ENCODE measurements around the gene DHDH. TPM values are rescaled to one million over a fixed set of nuclear protein-coding genes. Genes with fewer than 3 reads are reported as not detected.

DHDH gene
- polyA plus RNA-seq, 1 experiment: not detected

- CTCF ChIA-PET: no interaction called here
Measured at GRCh38 chr19:48985711-48986110, 52.2 kb downstream of the DHDH start.

GRCh38 chr19:48986211-48986610 is 52.7 kb downstream of the DHDH start:
- Histone ChIP-seq H3K36me3 (ENCODE audit: control insufficient read depth, insufficient read depth, low read length) (peaks cover 51% of the 10 kb centered on the region), H3K27me3 (ENCODE audit: control insufficient read depth, insufficient read depth, low read length) (no peaks in the 10 kb centered on the region), H3K4me3 (ENCODE audit: low read depth, low read length) (no peak overlapping the region)
- no peak for TF ChIP-seq CTCF (IDR thresholded peaks at IDR 0.05; ENCODE audit: insufficient read depth, low read depth, low read length)
- POLR2A ChIA-PET: no interaction called here
- CTCF ChIA-PET: interaction anchor here (1.8 kb wide), 1 partner anchor 16 kb away, joined by 5 read pairs; no protein-coding TSS in a partner anchor
- DNase-seq (ENCODE audit: low read depth): no peak

More at GRCh38 chr19:48985711-48986110, 52.2 kb downstream of the DHDH start:
- no peak for DNase-seq (ENCODE audit: low read depth)
- Histone ChIP-seq H3K36me3 (ENCODE audit: control insufficient read depth, insufficient read depth, low read length) (peaks cover 47% of the 10 kb centered on the region), H3K4me3 (ENCODE audit: low read depth, low read length) (no peak overlapping the region), H3K27me3 (ENCODE audit: control insufficient read depth, insufficient read depth, low read length) (no peaks in the 10 kb centered on the region)
- no peak for TF ChIP-seq CTCF (IDR thresholded peaks at IDR 0.05; ENCODE audit: insufficient read depth, low read depth, low read length)
- POLR2A ChIA-PET: no interaction called here

GRCh38 chr19:48987323-48987722 is 53.8 kb downstream of the DHDH start:
- ChIA-PET POLR2A (no interaction called here), CTCF (interaction anchor here (1.8 kb wide), 1 partner anchor 17 kb away, joined by 5 read pairs; no protein-coding TSS in a partner anchor)
- TF ChIP-seq CTCF (IDR thresholded peaks at IDR 0.05; ENCODE audit: insufficient read depth, low read depth, low read length): no peak
- no peaks in the 10 kb centered on the region for H3K27me3 ChIP-seq (ENCODE audit: control insufficient read depth, insufficient read depth, low read length)
- DNase-seq (ENCODE audit: low read depth): no peak
- no peak overlapping the region for H3K4me3 ChIP-seq (ENCODE audit: low read depth, low read length)
- peaks cover 45% of the 10 kb centered on the region for H3K36me3 ChIP-seq (ENCODE audit: control insufficient read depth, insufficient read depth, low read length)

GRCh38 chr19:48988286-48988685 is 54.8 kb downstream of the DHDH start:
- DNase-seq (ENCODE audit: low read depth): no peak
- no peaks in the 10 kb centered on the region for H3K27me3 ChIP-seq (ENCODE audit: control insufficient read depth, insufficient read depth, low read length)
- H3K4me3 ChIP-seq (ENCODE audit: low read depth, low read length): no peak overlapping the region
- H3K36me3 ChIP-seq (ENCODE audit: control insufficient read depth, insufficient read depth, low read length): peaks cover 40% of the 10 kb centered on the region
- CTCF ChIA-PET: interaction anchor here (0.5 to 1.6 kb wide), 2 partner anchors 29 to 110 kb away, joined by 3 to 4 read pairs; no protein-coding TSS in a partner anchor
- POLR2A ChIA-PET: no interaction called here
- TF ChIP-seq CTCF (IDR thresholded peaks at IDR 0.05; ENCODE audit: insufficient read depth, low read depth, low read length): no peak

GRCh38 chr19:48988860-48989259 is 55.4 kb downstream of the DHDH start:
- H3K4me3 ChIP-seq (ENCODE audit: low read depth, low read length): no peak overlapping the region
- peaks cover 38% of the 10 kb centered on the region for H3K36me3 ChIP-seq (ENCODE audit: control insufficient read depth, insufficient read depth, low read length)
- no peak for TF ChIP-seq CTCF (IDR thresholded peaks at IDR 0.05; ENCODE audit: insufficient read depth, low read depth, low read length)
- CTCF ChIA-PET: interaction anchor here (1.0 to 1.6 kb wide), 2 partner anchors 12 to 109 kb away, joined by 4 read pairs; no protein-coding TSS in a partner anchor
- no peak for DNase-seq (ENCODE audit: low read depth)
- POLR2A ChIA-PET: no interaction called here
- no peaks in the 10 kb centered on the region for H3K27me3 ChIP-seq (ENCODE audit: control insufficient read depth, insufficient read depth, low read length)

All from BJ (cell line).